Neural cell (in vitro differentiated cells): ENCODE data around the gene RIPPLY2.

Experiments used
- CTCF ChIP-seq: fragments of 450-650 bp; IDR thresholded peaks from 2 replicates; pipeline ENCODE4 v1.5.1; 2014; ENCODE audit warnings: antibody characterized with exemption, mild to moderate bottlenecking, moderate library complexity; ENCODE audit not compliant: poor library complexity, severe bottlenecking
- EP300 ChIP-seq: fragments of 450-650 bp; conservative IDR thresholded peaks from 2 replicates; pipeline ENCODE4 v1.6.1; 2014; ENCODE audit warnings: antibody characterized with exemption, mild to moderate bottlenecking, moderate library complexity; ENCODE audit not compliant: poor library complexity, severe bottlenecking
- EZH2 ChIP-seq: fragments of 200-600, 300-800 bp; shearing (Covaris generic), sonication (generic); IDR thresholded peaks from 2 replicates; pipeline ENCODE4 v1.6.1; 2014; ENCODE audit warnings: antibody characterized with exemption, low read length, borderline replicate concordance, mild to moderate bottlenecking; ENCODE audit not compliant: insufficient read depth, poor library complexity, severe bottlenecking
- POLR2AphosphoS5 ChIP-seq: IDR thresholded peaks from 2 replicates; pipeline ENCODE4 v1.6.1; 2012
- RAD21 ChIP-seq: fragments of 450-650 bp; conservative IDR thresholded peaks from 2 replicates; pipeline ENCODE4 v1.6.1; 2014; ENCODE audit warnings: antibody characterized with exemption, mild to moderate bottlenecking, moderate library complexity
- REST ChIP-seq: IDR thresholded peaks from 2 replicates; pipeline ENCODE4 v1.6.1; 2012; ENCODE audit warnings: borderline replicate concordance
- TAF1 ChIP-seq: IDR thresholded peaks from 2 replicates; pipeline ENCODE4 v1.6.1; 2012; ENCODE audit warnings: low read depth

GRCh38 chr6:83860359-83860755, 7.2 kb downstream of the RIPPLY2 start:
- no peak for TF ChIP-seq TAF1
- TF ChIP-seq EZH2: no peak
- TF ChIP-seq REST: no peak
- TF ChIP-seq POLR2AphosphoS5: no peak
- no peak for TF ChIP-seq CTCF
- no peak for TF ChIP-seq RAD21
- TF ChIP-seq EP300: no peak
